Coronary artery (tissue), 2 donors: ENCODE results near the gene ZNF365.
"Not testable (repeated sequence)": the region's sequence is repeated elsewhere in the genome, so short reads cannot be mapped to it uniquely, and the experiment has no call there.

Source experiments
- DNase-seq: peaks from one replicate; pipeline ENCODE4 v3.0.0-alpha.2; 2017; ENCODE audit warnings: low spot score
- H3K27ac ChIP-seq, 2 donors: fragments of 200-600 bp; sonication (generic); one replicate each; pipeline ENCODE4 v1.5.1; 2016 to 2019
- H3K4me3 ChIP-seq: fragments of 200-600 bp; sonication (generic); 2 replicates; pipeline ENCODE4 v1.5.1; 2016; ENCODE audit warnings: mild to moderate bottlenecking, moderate library complexity
- TF ChIP-seq, protein P1 (sequence below): fragments of 200-600 bp; sonication (generic); IDR thresholded peaks from one replicate; pipeline ENCODE4 v1.5.1; 2019; ENCODE audit warnings: antibody characterized with exemption

ZNF365 gene

DNA sequence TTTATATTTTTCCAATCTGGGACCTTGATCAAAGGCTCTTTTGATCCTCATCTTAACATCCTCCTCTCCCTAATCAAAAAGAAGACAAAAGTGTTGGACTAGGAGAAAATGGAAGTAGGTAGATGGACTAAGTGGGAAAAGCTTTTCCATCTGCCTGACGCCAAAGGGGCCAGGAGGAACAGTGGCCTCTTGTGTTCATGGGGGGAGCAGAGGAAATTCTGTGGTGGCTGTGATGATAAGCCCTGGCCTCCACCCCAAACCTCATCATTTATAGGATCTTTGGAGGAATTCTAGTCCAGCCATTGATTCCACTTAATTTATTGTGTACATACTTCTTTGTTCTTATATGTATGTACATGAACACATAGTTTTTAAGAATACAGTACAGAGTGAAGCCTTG lies 21.7 kb downstream of the ZNF365 start:
- DNase-seq = no peak

DNA sequence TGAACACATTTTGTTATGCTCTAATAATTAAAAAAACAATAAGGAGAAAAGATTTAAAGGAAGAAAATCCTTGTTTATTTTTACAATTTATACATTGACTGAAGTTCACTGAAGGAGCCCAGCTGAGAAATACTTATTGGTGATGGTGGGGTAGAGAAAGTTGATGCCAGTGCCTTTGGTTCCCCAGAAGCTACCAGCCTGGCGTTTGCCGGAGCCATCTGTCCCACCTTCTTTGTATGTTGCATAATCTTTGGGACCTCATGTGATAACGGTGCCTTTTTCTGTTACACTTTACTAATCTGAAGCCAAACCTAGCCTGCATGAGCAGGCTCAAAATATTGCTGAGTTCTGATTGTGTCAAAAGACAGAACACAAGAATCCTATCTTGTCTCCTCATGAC lies 22.7 kb downstream of the ZNF365 start:
- TF ChIP-seq, protein P1, sequence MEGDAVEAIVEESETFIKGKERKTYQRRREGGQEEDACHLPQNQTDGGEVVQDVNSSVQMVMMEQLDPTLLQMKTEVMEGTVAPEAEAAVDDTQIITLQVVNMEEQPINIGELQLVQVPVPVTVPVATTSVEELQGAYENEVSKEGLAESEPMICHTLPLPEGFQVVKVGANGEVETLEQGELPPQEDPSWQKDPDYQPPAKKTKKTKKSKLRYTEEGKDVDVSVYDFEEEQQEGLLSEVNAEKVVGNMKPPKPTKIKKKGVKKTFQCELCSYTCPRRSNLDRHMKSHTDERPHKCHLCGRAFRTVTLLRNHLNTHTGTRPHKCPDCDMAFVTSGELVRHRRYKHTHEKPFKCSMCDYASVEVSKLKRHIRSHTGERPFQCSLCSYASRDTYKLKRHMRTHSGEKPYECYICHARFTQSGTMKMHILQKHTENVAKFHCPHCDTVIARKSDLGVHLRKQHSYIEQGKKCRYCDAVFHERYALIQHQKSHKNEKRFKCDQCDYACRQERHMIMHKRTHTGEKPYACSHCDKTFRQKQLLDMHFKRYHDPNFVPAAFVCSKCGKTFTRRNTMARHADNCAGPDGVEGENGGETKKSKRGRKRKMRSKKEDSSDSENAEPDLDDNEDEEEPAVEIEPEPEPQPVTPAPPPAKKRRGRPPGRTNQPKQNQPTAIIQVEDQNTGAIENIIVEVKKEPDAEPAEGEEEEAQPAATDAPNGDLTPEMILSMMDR = no peak
- DNase-seq = no peak
- no peak overlapping the region for H3K4me3 ChIP-seq
- H3K27ac ChIP-seq = no peak overlapping the region

More for the DNA sequence above, 21.7 kb downstream of the ZNF365 start:
- Histone ChIP-seq H3K4me3 (no peak overlapping the region), H3K27ac (no peak overlapping the region)
- TF ChIP-seq, protein P1 = no peak

DNA sequence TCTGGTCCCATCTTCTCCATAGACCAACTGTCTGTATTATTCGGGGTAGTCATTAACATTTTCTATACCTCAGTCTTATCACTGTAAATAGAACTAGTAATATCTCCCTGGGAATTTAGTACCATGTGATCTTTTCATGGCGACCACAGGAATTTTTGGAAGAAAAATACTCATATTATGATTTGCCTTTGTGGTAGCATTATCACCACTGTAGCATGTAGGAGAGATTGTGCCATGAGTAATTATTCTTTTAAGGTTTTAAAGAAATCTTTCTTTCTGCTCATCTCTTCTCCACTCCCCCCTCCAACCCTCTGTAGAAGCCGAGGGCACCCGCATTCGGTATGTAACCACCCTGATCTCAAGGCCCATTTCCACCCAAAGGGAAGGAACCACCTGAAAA lies 25.0 kb downstream of the ZNF365 start:
- no peak overlapping the region for H3K27ac ChIP-seq
- TF ChIP-seq, protein P1 = no peak
- DNase-seq = no peak

DNA sequence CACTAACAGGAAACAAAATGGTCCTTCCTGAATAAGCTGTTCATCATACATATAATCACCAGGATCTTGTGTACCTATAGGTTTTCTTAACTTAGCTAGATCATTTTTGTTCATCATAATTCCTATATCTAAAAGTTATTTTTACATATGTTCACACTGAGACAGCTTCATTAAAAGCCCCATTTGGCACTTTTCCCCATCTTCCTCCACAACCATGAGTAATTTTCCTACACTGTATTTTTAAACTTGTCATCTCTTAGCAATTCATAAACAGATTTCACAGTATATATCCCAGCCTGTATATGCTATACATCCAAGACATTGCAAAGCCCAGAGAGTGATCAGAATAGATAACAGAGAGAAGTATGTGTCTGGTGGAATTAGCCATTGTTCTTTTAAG lies 28.3 kb downstream of the ZNF365 start:
- H3K27ac ChIP-seq = no peak overlapping the region
- TF ChIP-seq, protein P1 = no peak
- DNase-seq = no peak
- H3K4me3 ChIP-seq = no peak overlapping the region

More for the DNA sequence above, 25.0 kb downstream of the ZNF365 start:
- H3K4me3 ChIP-seq = no peak overlapping the region

DNA sequence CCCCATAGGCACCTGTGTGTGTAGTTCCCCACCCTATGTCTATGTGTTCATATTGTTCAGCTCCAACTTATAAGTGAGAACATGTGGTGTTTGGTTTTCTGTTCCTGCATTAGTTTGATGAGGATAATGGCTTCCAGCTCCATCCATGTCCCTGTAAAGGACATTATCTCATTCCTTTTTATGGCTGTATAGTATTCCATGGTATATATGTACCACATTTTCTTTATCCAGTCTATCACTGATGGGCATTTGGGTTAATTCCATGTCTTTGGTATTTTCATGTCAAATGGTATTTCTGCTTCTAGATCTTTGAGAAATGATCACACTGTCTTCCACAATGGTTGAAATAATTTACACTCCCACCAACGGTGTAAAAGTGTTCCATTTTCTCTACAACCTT lies 36.4 kb downstream of the ZNF365 start:
- not testable (repeated sequence) for H3K4me3 ChIP-seq, DNase-seq, H3K27ac ChIP-seq

DNA sequence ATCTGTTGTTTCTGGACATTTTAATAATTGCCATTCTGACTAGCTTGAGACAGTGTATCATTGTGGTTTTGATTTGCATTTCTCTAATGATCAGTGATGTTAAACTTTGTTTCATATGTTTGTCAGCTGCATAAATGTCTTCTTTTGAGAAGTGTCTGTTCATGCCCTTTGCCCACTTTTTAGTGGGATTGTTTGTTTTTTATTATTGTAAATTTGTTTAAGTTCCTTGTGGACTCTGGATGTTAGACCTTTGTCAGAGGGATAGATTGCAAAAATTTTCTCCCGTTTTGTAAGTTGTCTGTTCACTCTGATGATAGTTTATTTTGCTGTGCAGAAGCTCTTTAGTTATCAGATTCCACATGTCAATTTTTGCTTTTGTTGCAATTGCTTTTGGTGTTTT lies 36.8 kb downstream of the ZNF365 start:
- not testable (repeated sequence) for H3K27ac ChIP-seq, H3K4me3 ChIP-seq, DNase-seq

DNA sequence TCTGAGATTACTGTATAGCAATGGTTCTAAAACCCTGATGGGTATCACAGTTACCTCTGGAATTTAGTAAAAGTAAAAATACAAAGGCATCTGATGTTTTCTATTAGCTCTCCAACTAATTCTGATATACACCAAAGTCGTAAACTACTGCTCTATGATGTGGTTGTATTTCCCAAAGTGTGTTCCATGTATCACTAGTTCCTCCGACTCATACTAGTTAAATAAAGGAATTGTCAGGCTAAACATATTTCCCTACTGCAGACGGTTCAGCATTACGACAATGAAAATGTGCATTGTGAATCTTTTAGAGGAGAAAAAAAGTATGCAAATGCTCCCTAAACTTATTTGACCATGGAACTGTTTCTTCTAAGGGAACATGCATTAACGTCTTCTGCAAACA lies 38.9 kb downstream of the ZNF365 start:
- no peak overlapping the region for H3K27ac ChIP-seq
- DNase-seq = no peak
- TF ChIP-seq, protein P1 = no peak
- no peak overlapping the region for H3K4me3 ChIP-seq

DNA sequence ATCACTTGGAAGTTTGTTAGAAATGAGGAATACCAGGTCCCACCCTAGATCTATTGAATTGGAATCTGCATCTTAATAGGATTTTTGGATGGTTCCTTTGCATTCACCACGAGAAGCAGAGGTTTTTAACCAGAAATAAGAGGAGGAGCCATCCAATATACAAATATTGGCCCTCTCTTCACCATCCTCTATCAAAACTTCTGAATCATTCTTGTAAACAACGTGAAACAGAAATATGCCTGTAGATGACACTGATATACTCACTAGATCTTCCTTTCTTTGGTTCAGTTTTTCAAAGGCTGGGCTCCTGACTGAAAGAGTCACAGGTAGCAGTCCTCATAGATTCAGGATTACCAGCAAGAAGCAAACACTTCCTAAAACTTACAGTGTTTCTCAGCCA lies 39.5 kb downstream of the ZNF365 start:
- TF ChIP-seq, protein P1 = no peak
- DNase-seq = no peak
- Histone ChIP-seq H3K4me3 (no peak overlapping the region), H3K27ac (no peak overlapping the region)
